H1 (cell line): ENCODE data around the gene LITAFD.
"Not testable (repeated sequence)": the region's sequence is repeated elsewhere in the genome, so short reads cannot be mapped to it uniquely, and the experiment has no call there.

Experiments used
- ATF3 ChIP-seq: IDR thresholded peaks from 2 replicates; pipeline ENCODE4 v1.6.1; 2011; ENCODE audit warnings: low read depth, mild to moderate bottlenecking, low read length; ENCODE audit not compliant: insufficient read depth
- CBX5 ChIP-seq: fragments of 300-800, 300-1000 bp; sonication (generic); IDR thresholded peaks from 2 replicates; pipeline ENCODE4 v1.7.1; 2016; ENCODE audit warnings: antibody characterized with exemption, low read length, low read depth
- CREB1 ChIP-seq: IDR thresholded peaks from 2 replicates; pipeline ENCODE4 v1.6.1; 2012; ENCODE audit warnings: inconsistent platforms
- CTCF ChIP-seq, 3 experiments: IDR thresholded peaks; 1 replicate in 2 of 3; 2 replicates in 1 of 3; pipeline versions ENCODE4 v1.5.1 to v1.6.1; 2011; ENCODE audit warnings: low read length in 3 of 3, mild to moderate bottlenecking in 3 of 3, inconsistent platforms in 2 of 3, low read depth in 1 of 3, moderate library complexity in 1 of 3; ENCODE audit not compliant: insufficient read depth in 1 of 3; ENCODE audit errors: control extremely low read depth in 1 of 3
- EZH2 ChIP-seq: fragments of 200-600 bp; sonication (generic); IDR thresholded peaks from 2 replicates; pipeline ENCODE4 v1.7.1; 2012; ENCODE audit warnings: low read depth, mild to moderate bottlenecking, moderate library complexity, low read length, inconsistent platforms; ENCODE audit not compliant: severe bottlenecking
- KDM1A ChIP-seq: fragments of 200-600, 300-600 bp; sonication (generic); IDR thresholded peaks from 2 replicates; pipeline ENCODE4 v1.7.1; 2016; ENCODE audit warnings: mild to moderate bottlenecking, low read length, borderline replicate concordance
- KDM5A ChIP-seq: fragments of 200-600 bp; IDR thresholded peaks from 2 replicates; pipeline ENCODE4 v1.7.1; 2012; ENCODE audit warnings: mild to moderate bottlenecking, low read length, inconsistent platforms, mixed read lengths
- POLR2A ChIP-seq, 2 experiments: IDR thresholded peaks; 1 replicate in 1 of 2; 2 replicates in 1 of 2; pipeline ENCODE4 v1.6.1; 2011; ENCODE audit warnings: low read depth in 2 of 2, low read length in 2 of 2, mild to moderate bottlenecking in 2 of 2; ENCODE audit errors: control extremely low read depth in 1 of 2
- RAD21 ChIP-seq, 2 experiments: IDR thresholded peaks in 1 of 2; conservative IDR thresholded peaks in 1 of 2; 2 replicates each; pipeline ENCODE4 v1.6.1; 2011; ENCODE audit warnings: low read depth in 2 of 2, low read length in 2 of 2, improper control_type of control experiment in 1 of 2, inconsistent platforms in 1 of 2, mild to moderate bottlenecking in 1 of 2, moderate library complexity in 1 of 2
- RFX5 ChIP-seq: IDR thresholded peaks from 2 replicates; pipeline ENCODE4 v1.6.1; 2011; ENCODE audit warnings: low read depth, low read length, improper control_type of control experiment, borderline replicate concordance
- SIX5 ChIP-seq: IDR thresholded peaks from 2 replicates; pipeline ENCODE4 v1.6.1; 2011; ENCODE audit warnings: mild to moderate bottlenecking, low read depth, low read length
- TAF1 ChIP-seq: IDR thresholded peaks from 2 replicates; pipeline ENCODE4 v1.6.1; 2011; ENCODE audit warnings: mild to moderate bottlenecking, low read depth, low read length
- TF ChIP-seq, protein P1 (sequence below): IDR thresholded peaks from 2 replicates; pipeline ENCODE4 v1.6.1; 2012; ENCODE audit warnings: inconsistent platforms
- TF ChIP-seq, protein P2 (sequence below): IDR thresholded peaks from 2 replicates; pipeline ENCODE4 v1.6.1; 2011; ENCODE audit warnings: low read length, improper control_type of control experiment

DNA sequence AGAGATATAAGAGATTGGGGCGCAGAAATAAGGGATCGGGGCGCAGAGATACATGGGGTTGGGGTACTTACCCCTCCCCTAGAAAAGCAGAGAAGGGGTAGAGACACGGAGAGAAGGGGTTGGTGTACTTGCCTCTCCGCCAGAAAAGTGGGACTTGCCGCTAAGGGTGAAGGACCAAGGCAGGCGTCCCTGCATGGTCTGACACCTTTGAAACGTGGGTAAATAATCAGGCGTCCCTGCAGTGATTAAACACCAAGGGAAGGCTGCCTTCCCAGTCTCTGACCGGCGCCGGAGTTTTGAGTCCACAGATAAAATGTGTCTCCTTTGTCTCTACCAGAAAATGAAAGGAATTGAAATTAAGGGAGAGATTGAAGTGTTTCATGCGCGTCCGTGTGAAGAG lies 44.6 kb upstream of the LITAFD start:
- TF ChIP-seq CTCF (IDR thresholded peaks at IDR 0.05; ENCODE audit: control extremely low read depth in 1 of 3, insufficient read depth in 1 of 3, low read depth in 1 of 3, low read length in 3 of 3); EZH2; KDM1A; ATF3; RAD21 (IDR thresholded peaks at IDR 0.05 in 1 of 2, conservative IDR thresholded peaks at IDR 0.05 in 1 of 2; ENCODE audit: low read depth in 2 of 2, low read length in 2 of 2); SIX5; CBX5; KDM5A; CREB1; RFX5; TAF1; POLR2A (IDR thresholded peaks at IDR 0.05; ENCODE audit: control extremely low read depth in 1 of 2, low read depth in 2 of 2, low read length in 2 of 2): not testable (repeated sequence)
- TF ChIP-seq, protein P1, sequence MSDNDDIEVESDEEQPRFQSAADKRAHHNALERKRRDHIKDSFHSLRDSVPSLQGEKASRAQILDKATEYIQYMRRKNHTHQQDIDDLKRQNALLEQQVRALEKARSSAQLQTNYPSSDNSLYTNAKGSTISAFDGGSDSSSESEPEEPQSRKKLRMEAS = not testable (repeated sequence)
- TF ChIP-seq, protein P2, sequence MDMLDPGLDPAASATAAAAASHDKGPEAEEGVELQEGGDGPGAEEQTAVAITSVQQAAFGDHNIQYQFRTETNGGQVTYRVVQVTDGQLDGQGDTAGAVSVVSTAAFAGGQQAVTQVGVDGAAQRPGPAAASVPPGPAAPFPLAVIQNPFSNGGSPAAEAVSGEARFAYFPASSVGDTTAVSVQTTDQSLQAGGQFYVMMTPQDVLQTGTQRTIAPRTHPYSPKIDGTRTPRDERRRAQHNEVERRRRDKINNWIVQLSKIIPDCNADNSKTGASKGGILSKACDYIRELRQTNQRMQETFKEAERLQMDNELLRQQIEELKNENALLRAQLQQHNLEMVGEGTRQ = not testable (repeated sequence)
